Stimulated activated CD8-positive, alpha-beta memory T cell treated with anti-CD3 and anti-CD28 coated beads, Interleukin-15, amount 100 ng/mL, for 24 hours (primary cell): Measurements from ENCODE around the gene ILKAP.
A peak's percentile ranks its signal among the peaks of the same experiment; 100 is the strongest.

Experiments used
- DNase-seq: peaks from one replicate; pipeline ENCODE4 v3.0.0-alpha.2; 2020; ENCODE audit warnings: low read depth

Gene ILKAP

GRCh38 chr2:238149841-238150572 lies 53.5 kb downstream of the ILKAP start:
- no peak for DNase-seq

GRCh38 chr2:238148981-238149380 lies 54.5 kb downstream of the ILKAP start:
- no peak for DNase-seq

- no peak for DNase-seq
These were observed 56.5 kb downstream of the ILKAP start for GRCh38 chr2:238146884-238147544.

GRCh38 chr2:238145851-238146250 lies 57.6 kb downstream of the ILKAP start:
- no peak for DNase-seq

GRCh38 chr2:238145046-238145445 lies 58.4 kb downstream of the ILKAP start:
- no peak for DNase-seq

- no peak for DNase-seq
These were observed 59.2 kb downstream of the ILKAP start for GRCh38 chr2:238144262-238144661.

GRCh38 chr2:238143239-238143951 lies 60.1 kb downstream of the ILKAP start:
- DNase-seq: no peak

- DNase-seq: no peak
These were observed 60.9 kb downstream of the ILKAP start for GRCh38 chr2:238142382-238143205.

GRCh38 chr2:238141541-238142318 lies 61.8 kb downstream of the ILKAP start:
- DNase-seq: no peak

GRCh38 chr2:238140721-238141540 lies 62.6 kb downstream of the ILKAP start:
- DNase-seq: no peak

- DNase-seq: no peak
These were observed 63.5 kb downstream of the ILKAP start for GRCh38 chr2:238140040-238140439.

- peak; percentile 21 for DNase-seq
These were observed 64.1 kb downstream of the ILKAP start for GRCh38 chr2:238139196-238140039.

GRCh38 chr2:238138331-238139195 lies 64.9 kb downstream of the ILKAP start, which contains the start of gene KLHL30:
TSS of gene KLHL30 (plus strand) at chr2:238138668. CDS start at chr2:238140755, 2,087 bp downstream.
- no peak for DNase-seq

GRCh38 chr2:238137885-238138284 lies 65.6 kb downstream of the ILKAP start:
- no peak for DNase-seq

- no peak for DNase-seq
These were observed 66.5 kb downstream of the ILKAP start for GRCh38 chr2:238136820-238137537.

GRCh38 chr2:238135601-238136150 lies 67.8 kb downstream of the ILKAP start:
- no peak for DNase-seq

GRCh38 chr2:238134393-238134785 lies 69.1 kb downstream of the ILKAP start:
- no peak for DNase-seq
